Breast epithelium (tissue), 3 donors: ENCODE measurements around the gene METTL8.

Experiments
- CTCF ChIP-seq, 3 donors: fragments of 450-650 bp; IDR thresholded peaks; one replicate each; pipeline ENCODE4 v1.5.1; 2016 to 2017; ENCODE audit warnings: antibody characterized with exemption in 3 of 3, mild to moderate bottlenecking in 3 of 3, moderate library complexity in 3 of 3
- POLR2A ChIP-seq: fragments of 450-650 bp; IDR thresholded peaks from one replicate; pipeline ENCODE4 v1.6.1; 2016; ENCODE audit warnings: antibody characterized with exemption, mild to moderate bottlenecking, moderate library complexity
- POLR2AphosphoS5 ChIP-seq, 3 donors: sonication (generic); formaldehyde crosslinking; IDR thresholded peaks; one replicate each; pipeline ENCODE4 v1.6.1; 2017; ENCODE audit warnings: antibody characterized with exemption in 3 of 3

- TF ChIP-seq CTCF (IDR thresholded peaks at IDR 0.05) (no peak), POLR2A (no peak), POLR2AphosphoS5 (IDR thresholded peaks at IDR 0.05) (no peak)
Measured at GRCh38 chr2:171294608-171295007, 139.2 kb downstream of the METTL8 start.
